GM19240 (cell line): ENCODE data around the gene ABCD3.
"Not testable (repeated sequence)": the region's sequence is repeated elsewhere in the genome, so short reads cannot be mapped to it uniquely, and the experiment has no call there.

ENCODE experiments used
- DNase-seq: peaks from one replicate; pipeline ENCODE4 v3.0.0; 2011; ENCODE audit warnings: low spot score; ENCODE audit not compliant: insufficient read length

Gene ABCD3

GRCh38 chr1:94417978-94418663, at the start of gene ABCD3:
Gene ABCD3 (plus strand): TSS chr1:94418389. CDS start chr1:94418479, 90 bp downstream.
- DNase-seq: peak; percentile 66

- not testable (repeated sequence) for DNase-seq
Measured at GRCh38 chr1:94372771-94373170, 45.4 kb upstream of the ABCD3 start.

GRCh38 chr1:94373311-94373710, 44.9 kb upstream of the ABCD3 start:
- DNase-seq: not testable (repeated sequence)

- not testable (repeated sequence) for DNase-seq
Measured at GRCh38 chr1:94375666-94376065, 42.5 kb upstream of the ABCD3 start.

GRCh38 chr1:94378493-94378892, 39.7 kb upstream of the ABCD3 start:
- not testable (repeated sequence) for DNase-seq

- no peak for DNase-seq
Measured at GRCh38 chr1:94379615-94380014, 38.6 kb upstream of the ABCD3 start.

GRCh38 chr1:94382201-94382600, 36.0 kb upstream of the ABCD3 start:
- no peak for DNase-seq

GRCh38 chr1:94383966-94384408, 34.2 kb upstream of the ABCD3 start:
- no peak for DNase-seq

GRCh38 chr1:94384485-94385265, 33.5 kb upstream of the ABCD3 start:
- no peak for DNase-seq

GRCh38 chr1:94385308-94385929, 32.8 kb upstream of the ABCD3 start:
- no peak for DNase-seq

GRCh38 chr1:94389298-94389697, 28.9 kb upstream of the ABCD3 start:
- DNase-seq: no peak

- DNase-seq: no peak
Measured at GRCh38 chr1:94394247-94394646, 23.9 kb upstream of the ABCD3 start.

- no peak for DNase-seq
Measured at GRCh38 chr1:94395231-94395630, 23.0 kb upstream of the ABCD3 start.

GRCh38 chr1:94395748-94396309, 22.4 kb upstream of the ABCD3 start:
- no peak for DNase-seq

GRCh38 chr1:94396356-94397010, 21.7 kb upstream of the ABCD3 start:
- no peak for DNase-seq

- no peak for DNase-seq
Measured at GRCh38 chr1:94398356-94398755, 19.8 kb upstream of the ABCD3 start.

GRCh38 chr1:94399453-94399852, 18.7 kb upstream of the ABCD3 start:
- no peak for DNase-seq

- no peak for DNase-seq
Measured at GRCh38 chr1:94401206-94401605, 17.0 kb upstream of the ABCD3 start.

GRCh38 chr1:94406446-94406845, 11.7 kb upstream of the ABCD3 start:
- DNase-seq: no peak

- no peak for DNase-seq
Measured at GRCh38 chr1:94408104-94408830, 9.9 kb upstream of the ABCD3 start.

GRCh38 chr1:94411237-94411636, 7.0 kb upstream of the ABCD3 start:
- no peak for DNase-seq
